ENCODE results near the gene NCOA7. TPM values are rescaled to one million over a fixed set of nuclear protein-coding genes. Genes with fewer than 3 reads are reported as not detected.

The NCOA7 gene
- total and polyA plus RNA-seq, 9 of the 15 experiments (the other 6 are each of a cell fraction or from before 2014, with no cell fraction given) = 5.8 to 14.6 (median 9.3) TPM

GRCh38 chr6:125769147-125769783 lies 21.5 kb upstream of the NCOA7 start (continued):
- TF ChIP-seq SRF (CRISPR knock-in tag; IDR thresholded peaks at IDR 0.05) (no peak), DPF2 (IDR thresholded peaks at IDR 0.05) (0 out of 2 replicates have a peak, but pooled peaks have one; percentile 23), MAFK (IDR thresholded peaks at IDR 0.05; ENCODE audit: low read length) (no peak), USF2 (CRISPR knock-in tag; IDR thresholded peaks at IDR 0.05) (no peak), YBX1 (IDR thresholded peaks at IDR 0.05) (no peak), MBD1 (CRISPR knock-in tag; IDR thresholded peaks at IDR 0.05) (no peak), CEBPZ (IDR thresholded peaks at IDR 0.05; ENCODE audit: borderline replicate concordance, low read depth, low read length) (no peak), MTA1 (IDR thresholded peaks at IDR 0.05; ENCODE audit: borderline replicate concordance) (no peak), CBFA2T2 (conservative IDR thresholded peaks at IDR 0.05) (0 out of 2 replicates have a peak, but pooled peaks have one; percentile 29), SREBF2 (CRISPR knock-in tag; IDR thresholded peaks at IDR 0.05) (no peak), CXXC5 (CRISPR knock-in tag; IDR thresholded peaks at IDR 0.05) (no peak), TAF1 (IDR thresholded peaks at IDR 0.05; ENCODE audit: control insufficient read depth, extremely low read depth, insufficient read depth, low read length, severe bottlenecking) (no peak), GTF2E2 (tag; IDR thresholded peaks at IDR 0.05) (no peak), GATA2 (CRISPR knock-in tag; IDR thresholded peaks at IDR 0.05) (0 out of 2 replicates have a peak, but pooled peaks have one; percentile 13), THRB (CRISPR knock-in tag; conservative IDR thresholded peaks at IDR 0.05) (no peak), SUPT5H (IDR thresholded peaks at IDR 0.05) (no peak), TCF3 (CRISPR knock-in tag; IDR thresholded peaks at IDR 0.05) (peak; percentile 61), ETV1 (tag; conservative IDR thresholded peaks at IDR 0.05; ENCODE audit: low read depth) (no peak), CREB1 (IDR thresholded peaks at IDR 0.05) (no peak), CREB1 (CRISPR knock-in tag; IDR thresholded peaks at IDR 0.05) (no peak), SMAD3 (CRISPR knock-in tag; conservative IDR thresholded peaks at IDR 0.05) (no peak), KDM4B (IDR thresholded peaks at IDR 0.05; ENCODE audit: borderline replicate concordance in 2 of 2, low read depth in 1 of 2) (no peak), NEUROD1 (IDR thresholded peaks at IDR 0.05; ENCODE audit: borderline replicate concordance, low read depth, low read length, partially characterized antibody) (no peak)
